Endothelial cell of umbilical vein (primary cell): Measurements from ENCODE around the gene CAPNS1.

Experiments used
- CTCF ChIP-seq, 2 donors: IDR thresholded peaks; 1 replicate in 1 of 2; 2 replicates in 1 of 2; pipeline ENCODE4 v1.5.1; 2011; ENCODE audit warnings: low read length in 2 of 2, mild to moderate bottlenecking in 2 of 2, moderate library complexity in 2 of 2, control low read depth in 1 of 2, inconsistent platforms in 1 of 2, low read depth in 1 of 2; ENCODE audit not compliant: insufficient read depth in 1 of 2; ENCODE audit errors: extremely low read depth in 1 of 2
- EZH2 ChIP-seq: IDR thresholded peaks from 2 replicates; pipeline ENCODE4 v1.6.1; 2012; ENCODE audit warnings: borderline replicate concordance, low read depth, mild to moderate bottlenecking, moderate library complexity, low read length, inconsistent platforms; ENCODE audit not compliant: severe bottlenecking

- TF ChIP-seq CTCF (IDR thresholded peaks at IDR 0.05; ENCODE audit: extremely low read depth in 1 of 2, insufficient read depth in 1 of 2, low read depth in 1 of 2, low read length in 2 of 2), result no peak
- TF ChIP-seq EZH2, result no peak
Observed at GRCh38 chr19:36097036-36097435, 42.8 kb upstream of the CAPNS1 start.
